Calu3 (cell line): ENCODE results near the gene NFE2L2. TPM values are rescaled to one million over a fixed set of nuclear protein-coding genes. Genes with fewer than 3 reads are reported as not detected.

Source experiments
- BruUV-seq: library from RNA; stranded (reverse); fragments of 400-500 nt; replicated peaks from 2 replicates; lab custom pipeline; 2021; lab: Mats Ljungman, UMichigan
- CTCF ChIA-PET: fragments of 300-600 bp; sonication (Branson Sonifier 250); formaldehyde crosslinking; loops from one replicate; lab custom pipeline; 2022; ENCODE audit warnings: antibody characterized with exemption; lab: Charles Lee
- DNase-seq: peaks from one replicate; pipeline ENCODE4 v3.0.0; 2022
- H3K27ac Mint-ChIP-seq: one replicate; pipeline ENCODE4 v1.8.0; 2022; ENCODE audit warnings: mixed read lengths; ENCODE audit not compliant: unreplicated experiment
- H3K27me3 Mint-ChIP-seq: one replicate; pipeline ENCODE4 v1.8.0; 2022; ENCODE audit warnings: mixed read lengths; ENCODE audit not compliant: unreplicated experiment
- H3K36me3 Mint-ChIP-seq: one replicate; pipeline ENCODE4 v1.8.0; 2022; ENCODE audit warnings: mild to moderate bottlenecking, moderate library complexity, mixed read lengths; ENCODE audit not compliant: insufficient read depth, unreplicated experiment
- H3K4me1 Mint-ChIP-seq: one replicate; pipeline ENCODE4 v1.8.0; 2022; ENCODE audit warnings: mild to moderate bottlenecking, low read depth, mixed read lengths; ENCODE audit not compliant: unreplicated experiment
- H3K4me3 Mint-ChIP-seq: one replicate; pipeline ENCODE4 v1.8.0; 2022; ENCODE audit warnings: mild to moderate bottlenecking, low read depth, moderate library complexity, mixed read lengths; ENCODE audit not compliant: unreplicated experiment
- H3K9me3 Mint-ChIP-seq: one replicate; pipeline ENCODE4 v1.8.0; 2022; ENCODE audit warnings: low read depth, mixed read lengths; ENCODE audit not compliant: unreplicated experiment
- intact Hi-C: fragments of 100-400 bp; cut with micrococcal nuclease; formaldehyde crosslinking; loops from one replicate; pipeline ENCODE4 v1.10.0; 2022; ENCODE audit not compliant: unreplicated experiment
- total RNA-seq: library from RNA; stranded (reverse); gene quantifications from 2 replicates; pipeline ENCODE4 v1.2.3, GENCODE V29; 2022
- TF ChIP-seq, protein P1 (sequence below): fragments of 200-600 bp; IDR thresholded peaks from one replicate; pipeline ENCODE4 v1.8.0; 2022; ENCODE audit warnings: antibody characterized with exemption; ENCODE audit not compliant: unreplicated experiment

The NFE2L2 gene
- total RNA-seq, 1 experiment from 2014 or later = 128 TPM

- Mint-ChIP-seq H3K27me3 (no peaks in the 10 kb centered on the region), H3K9me3 (peaks cover 3% of the 10 kb centered on the region), H3K27ac (peak overlapping the region; percentile 1), H3K4me3 (peak overlapping the region; percentile 17), H3K36me3 (peaks cover 89% of the 10 kb centered on the region), H3K4me1 (peaks cover 74% of the 10 kb centered on the region)
- BruUV-seq = no TSS peak
- DNase-seq = no peak
- intact Hi-C loops = loop anchor here (5.0 kb wide), 1 partner anchor 142 kb away; no protein-coding TSS in a partner anchor
- TF ChIP-seq, protein P1, sequence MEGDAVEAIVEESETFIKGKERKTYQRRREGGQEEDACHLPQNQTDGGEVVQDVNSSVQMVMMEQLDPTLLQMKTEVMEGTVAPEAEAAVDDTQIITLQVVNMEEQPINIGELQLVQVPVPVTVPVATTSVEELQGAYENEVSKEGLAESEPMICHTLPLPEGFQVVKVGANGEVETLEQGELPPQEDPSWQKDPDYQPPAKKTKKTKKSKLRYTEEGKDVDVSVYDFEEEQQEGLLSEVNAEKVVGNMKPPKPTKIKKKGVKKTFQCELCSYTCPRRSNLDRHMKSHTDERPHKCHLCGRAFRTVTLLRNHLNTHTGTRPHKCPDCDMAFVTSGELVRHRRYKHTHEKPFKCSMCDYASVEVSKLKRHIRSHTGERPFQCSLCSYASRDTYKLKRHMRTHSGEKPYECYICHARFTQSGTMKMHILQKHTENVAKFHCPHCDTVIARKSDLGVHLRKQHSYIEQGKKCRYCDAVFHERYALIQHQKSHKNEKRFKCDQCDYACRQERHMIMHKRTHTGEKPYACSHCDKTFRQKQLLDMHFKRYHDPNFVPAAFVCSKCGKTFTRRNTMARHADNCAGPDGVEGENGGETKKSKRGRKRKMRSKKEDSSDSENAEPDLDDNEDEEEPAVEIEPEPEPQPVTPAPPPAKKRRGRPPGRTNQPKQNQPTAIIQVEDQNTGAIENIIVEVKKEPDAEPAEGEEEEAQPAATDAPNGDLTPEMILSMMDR = no peak
- CTCF ChIA-PET = interaction anchor here (1.0 to 1.5 kb wide), 5 partner anchors 8 to 90 kb away, joined by 3 to 7 read pairs (median 5); no protein-coding TSS in a partner anchor
These were observed 9.3 kb downstream of the NFE2L2 start for GRCh38 chr2:177255227-177255601.

GRCh38 chr2:177254433-177255226, 9.9 kb downstream of the NFE2L2 start:
- peaks cover 3% of the 10 kb centered on the region for H3K9me3 Mint-ChIP-seq
- intact Hi-C loops = loop anchor here (5.0 kb wide), 1 partner anchor 143 kb away; no protein-coding TSS in a partner anchor
- no TSS peak for BruUV-seq
- peaks cover 86% of the 10 kb centered on the region for H3K36me3 Mint-ChIP-seq
- peak overlapping the region; percentile 74 for H3K27ac Mint-ChIP-seq
- TF ChIP-seq, protein P1 = peak; percentile 82
- CTCF ChIA-PET = interaction anchor here (0.7 to 1.5 kb wide), 6 partner anchors 9 to 89 kb away, joined by 3 to 7 read pairs (median 4); no protein-coding TSS in a partner anchor
- peaks cover 77% of the 10 kb centered on the region for H3K4me1 Mint-ChIP-seq
- H3K27me3 Mint-ChIP-seq = no peaks in the 10 kb centered on the region
- H3K4me3 Mint-ChIP-seq = peak overlapping the region; percentile 17
- DNase-seq = peak; percentile 81

DNA sequence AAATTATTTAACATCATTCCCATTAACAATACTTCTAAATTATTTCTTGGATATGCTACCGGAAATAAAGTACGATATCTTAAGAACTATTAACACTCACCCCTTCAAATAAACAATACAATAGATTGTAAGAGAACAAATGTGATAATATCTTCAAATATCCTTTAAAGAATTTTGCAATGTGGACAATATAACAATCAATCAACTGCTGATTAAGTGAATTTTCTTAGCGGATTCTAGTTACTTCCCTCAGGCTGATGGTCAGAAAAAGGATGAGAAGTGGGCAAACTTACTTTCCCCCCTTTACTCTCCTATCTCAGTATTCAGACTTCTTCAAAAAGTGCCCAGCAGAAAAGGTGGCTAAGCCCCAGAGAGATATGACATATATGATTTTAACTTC, 10.8 kb downstream of the NFE2L2 start:
- no peaks in the 10 kb centered on the region for H3K27me3 Mint-ChIP-seq
- H3K9me3 Mint-ChIP-seq = peaks cover 3% of the 10 kb centered on the region
- peak overlapping the region; percentile 74 for H3K27ac Mint-ChIP-seq
- peaks cover 90% of the 10 kb centered on the region for H3K36me3 Mint-ChIP-seq
- H3K4me1 Mint-ChIP-seq = peaks cover 81% of the 10 kb centered on the region
- H3K4me3 Mint-ChIP-seq = peak overlapping the region; percentile 17
- intact Hi-C loops = no loop called here
- BruUV-seq = no TSS peak
- TF ChIP-seq, protein P1 = no peak
- CTCF ChIA-PET = no interaction called here
- no peak for DNase-seq

- H3K9me3 Mint-ChIP-seq = peaks cover 3% of the 10 kb centered on the region
- intact Hi-C loops = no loop called here
- H3K4me3 Mint-ChIP-seq = peak overlapping the region; percentile 42
- no TSS peak for BruUV-seq
- H3K36me3 Mint-ChIP-seq = peaks cover 86% of the 10 kb centered on the region
- H3K27me3 Mint-ChIP-seq = no peaks in the 10 kb centered on the region
- H3K27ac Mint-ChIP-seq = peak overlapping the region; percentile 74
- TF ChIP-seq, protein P1 = no peak
- no peak for DNase-seq
- peaks cover 86% of the 10 kb centered on the region for H3K4me1 Mint-ChIP-seq
- CTCF ChIA-PET = no interaction called here
These were observed 11.6 kb downstream of the NFE2L2 start for GRCh38 chr2:177252808-177253531.
